ENCODE data around the gene STMN1. TPM values are rescaled to one million over a fixed set of nuclear protein-coding genes. Genes with fewer than 3 reads are reported as not detected.

STMN1 gene
- polyA plus RNA-seq, 1 donor from 2014 or later: 1,950 TPM

DNA sequence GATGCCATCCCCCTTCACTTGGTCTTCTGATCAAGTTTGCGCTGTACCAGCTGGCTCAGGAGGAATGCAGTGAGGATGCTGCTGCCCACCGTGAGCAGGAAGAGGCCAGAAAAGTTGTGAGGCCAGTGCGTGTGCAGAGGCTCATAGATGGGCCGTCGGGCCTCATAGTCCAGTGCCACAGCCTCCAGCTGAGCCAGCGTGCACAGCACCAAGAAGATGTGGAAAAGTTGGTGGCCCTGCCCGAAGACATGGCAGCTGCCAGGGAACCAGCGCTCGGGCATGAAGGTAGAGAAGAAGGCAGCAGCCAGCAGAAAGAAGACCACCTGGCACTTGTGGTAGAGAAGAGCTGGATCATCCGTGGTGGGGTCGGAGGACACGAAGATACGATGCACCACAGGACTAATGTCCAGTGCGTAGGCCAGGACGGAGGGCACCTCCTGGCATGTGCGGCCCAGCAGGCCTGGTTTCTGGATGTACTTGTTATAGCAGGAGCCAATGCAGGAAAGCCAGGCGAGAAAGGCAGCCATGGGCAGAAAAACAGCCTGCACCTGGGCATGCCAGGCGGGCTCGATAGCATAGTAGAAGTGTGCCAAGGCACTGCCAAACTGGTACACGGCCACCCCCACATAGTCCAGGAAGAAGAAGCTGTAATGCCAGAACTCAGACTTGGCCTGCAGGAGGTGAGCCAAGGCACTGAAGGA is 43.3 kb downstream of the STMN1 start:
- H3K36me3 ChIP-seq (ENCODE audit: insufficient read depth, low read length): peaks cover 5% of the 10 kb centered on the region
- peaks cover 8% of the 10 kb centered on the region for H3K27me3 ChIP-seq (ENCODE audit: insufficient read depth, low read depth, low read length)
- H3K79me2 ChIP-seq (replicated peaks; ENCODE audit: insufficient read depth, low read length): no peaks in the 10 kb centered on the region
- no peaks in the 10 kb centered on the region for H3F3A ChIP-seq (ENCODE audit: insufficient read depth, low read length, poor library complexity, severe bottlenecking)
- H3K4me2 ChIP-seq (ENCODE audit: low read length): no peak overlapping the region
- no peak overlapping the region for H3K4me3 ChIP-seq (ENCODE audit: low read length)
- H3K9ac ChIP-seq (ENCODE audit: low read length): no peak overlapping the region
- no peaks in the 10 kb centered on the region for H3K9me3 ChIP-seq (ENCODE audit: low read length)
- no peaks in the 10 kb centered on the region for H4K20me1 ChIP-seq (ENCODE audit: insufficient read depth)
- H3K9me2 ChIP-seq (ENCODE audit: insufficient read depth, low read length): no peaks in the 10 kb centered on the region
- no peak overlapping the region for H3K27ac ChIP-seq (ENCODE audit: low read length)
- TF ChIP-seq POLR2AphosphoS5 (IDR thresholded peaks at IDR 0.05) (no peak), EP300 (conservative IDR thresholded peaks at IDR 0.05; ENCODE audit: poor library complexity, severe bottlenecking) (no peak), SMC3 (conservative IDR thresholded peaks at IDR 0.05; ENCODE audit: poor library complexity) (no peak), TAF1 (IDR thresholded peaks at IDR 0.05; ENCODE audit: low read depth) (no peak)
- TF ChIP-seq, protein P1, sequence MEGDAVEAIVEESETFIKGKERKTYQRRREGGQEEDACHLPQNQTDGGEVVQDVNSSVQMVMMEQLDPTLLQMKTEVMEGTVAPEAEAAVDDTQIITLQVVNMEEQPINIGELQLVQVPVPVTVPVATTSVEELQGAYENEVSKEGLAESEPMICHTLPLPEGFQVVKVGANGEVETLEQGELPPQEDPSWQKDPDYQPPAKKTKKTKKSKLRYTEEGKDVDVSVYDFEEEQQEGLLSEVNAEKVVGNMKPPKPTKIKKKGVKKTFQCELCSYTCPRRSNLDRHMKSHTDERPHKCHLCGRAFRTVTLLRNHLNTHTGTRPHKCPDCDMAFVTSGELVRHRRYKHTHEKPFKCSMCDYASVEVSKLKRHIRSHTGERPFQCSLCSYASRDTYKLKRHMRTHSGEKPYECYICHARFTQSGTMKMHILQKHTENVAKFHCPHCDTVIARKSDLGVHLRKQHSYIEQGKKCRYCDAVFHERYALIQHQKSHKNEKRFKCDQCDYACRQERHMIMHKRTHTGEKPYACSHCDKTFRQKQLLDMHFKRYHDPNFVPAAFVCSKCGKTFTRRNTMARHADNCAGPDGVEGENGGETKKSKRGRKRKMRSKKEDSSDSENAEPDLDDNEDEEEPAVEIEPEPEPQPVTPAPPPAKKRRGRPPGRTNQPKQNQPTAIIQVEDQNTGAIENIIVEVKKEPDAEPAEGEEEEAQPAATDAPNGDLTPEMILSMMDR (IDR thresholded peaks at IDR 0.05; ENCODE audit: poor library complexity, severe bottlenecking): no peak
- TF ChIP-seq, protein P2, sequence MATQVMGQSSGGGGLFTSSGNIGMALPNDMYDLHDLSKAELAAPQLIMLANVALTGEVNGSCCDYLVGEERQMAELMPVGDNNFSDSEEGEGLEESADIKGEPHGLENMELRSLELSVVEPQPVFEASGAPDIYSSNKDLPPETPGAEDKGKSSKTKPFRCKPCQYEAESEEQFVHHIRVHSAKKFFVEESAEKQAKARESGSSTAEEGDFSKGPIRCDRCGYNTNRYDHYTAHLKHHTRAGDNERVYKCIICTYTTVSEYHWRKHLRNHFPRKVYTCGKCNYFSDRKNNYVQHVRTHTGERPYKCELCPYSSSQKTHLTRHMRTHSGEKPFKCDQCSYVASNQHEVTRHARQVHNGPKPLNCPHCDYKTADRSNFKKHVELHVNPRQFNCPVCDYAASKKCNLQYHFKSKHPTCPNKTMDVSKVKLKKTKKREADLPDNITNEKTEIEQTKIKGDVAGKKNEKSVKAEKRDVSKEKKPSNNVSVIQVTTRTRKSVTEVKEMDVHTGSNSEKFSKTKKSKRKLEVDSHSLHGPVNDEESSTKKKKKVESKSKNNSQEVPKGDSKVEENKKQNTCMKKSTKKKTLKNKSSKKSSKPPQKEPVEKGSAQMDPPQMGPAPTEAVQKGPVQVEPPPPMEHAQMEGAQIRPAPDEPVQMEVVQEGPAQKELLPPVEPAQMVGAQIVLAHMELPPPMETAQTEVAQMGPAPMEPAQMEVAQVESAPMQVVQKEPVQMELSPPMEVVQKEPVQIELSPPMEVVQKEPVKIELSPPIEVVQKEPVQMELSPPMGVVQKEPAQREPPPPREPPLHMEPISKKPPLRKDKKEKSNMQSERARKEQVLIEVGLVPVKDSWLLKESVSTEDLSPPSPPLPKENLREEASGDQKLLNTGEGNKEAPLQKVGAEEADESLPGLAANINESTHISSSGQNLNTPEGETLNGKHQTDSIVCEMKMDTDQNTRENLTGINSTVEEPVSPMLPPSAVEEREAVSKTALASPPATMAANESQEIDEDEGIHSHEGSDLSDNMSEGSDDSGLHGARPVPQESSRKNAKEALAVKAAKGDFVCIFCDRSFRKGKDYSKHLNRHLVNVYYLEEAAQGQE (IDR thresholded peaks at IDR 0.05; ENCODE audit: borderline replicate concordance): no peak
- H2AFZ ChIP-seq (ENCODE audit: low read depth, low read length): no peak overlapping the region

DNA sequence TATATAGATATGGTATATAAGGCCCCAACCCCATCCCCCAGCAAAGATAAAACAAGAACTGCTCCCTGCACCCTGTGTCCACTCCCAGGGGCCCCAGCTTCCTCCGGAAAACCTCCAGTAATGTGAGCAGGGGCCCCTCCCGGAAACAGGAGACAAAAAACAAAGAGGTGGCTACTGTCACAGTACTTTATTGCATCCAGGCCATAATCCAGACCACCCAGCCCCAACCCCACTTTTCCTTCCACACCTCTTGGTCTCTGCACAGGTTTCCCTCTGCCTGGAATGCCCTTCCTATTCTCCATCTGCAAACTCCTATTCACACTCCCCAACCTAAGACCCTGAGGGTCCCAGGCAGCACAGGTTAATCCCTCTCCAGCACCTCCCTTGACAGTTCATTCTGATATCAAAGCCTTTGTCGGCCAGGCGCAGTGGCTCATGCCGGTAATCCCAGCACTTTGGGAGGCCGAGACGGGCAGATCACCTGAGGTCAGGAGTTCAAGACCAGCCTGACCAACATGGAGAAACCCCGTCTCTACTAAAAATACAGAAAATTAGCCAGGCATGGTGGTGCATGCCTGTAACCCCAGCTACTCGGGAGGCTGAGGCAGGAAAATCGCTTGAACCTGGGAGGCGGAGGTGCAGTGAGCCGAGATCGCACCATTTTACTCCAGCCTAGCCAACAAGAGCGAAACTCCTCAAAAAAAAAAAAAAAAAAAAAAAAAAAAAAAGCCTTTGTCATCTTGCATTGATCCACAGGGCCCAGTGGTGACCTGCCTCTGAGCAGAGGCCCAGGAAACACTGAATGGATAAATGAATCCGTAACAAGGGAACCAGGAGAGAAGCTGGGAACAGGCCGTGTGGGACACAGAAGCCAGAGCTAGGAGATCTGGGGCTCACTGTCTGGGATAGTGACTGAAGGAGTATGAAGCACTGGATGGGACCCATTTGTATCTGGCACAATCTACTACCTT is 44.6 kb downstream of the STMN1 start:
- Histone ChIP-seq H3K27me3 (ENCODE audit: insufficient read depth, low read depth, low read length) (peaks cover 8% of the 10 kb centered on the region), H3K9me3 (ENCODE audit: low read length) (no peaks in the 10 kb centered on the region), H3K36me3 (ENCODE audit: insufficient read depth, low read length) (peaks cover 5% of the 10 kb centered on the region), H3K9ac (ENCODE audit: low read length) (no peak overlapping the region), H3F3A (ENCODE audit: insufficient read depth, low read length, poor library complexity, severe bottlenecking) (no peaks in the 10 kb centered on the region), H3K79me2 (replicated peaks; ENCODE audit: insufficient read depth, low read length) (no peaks in the 10 kb centered on the region), H3K4me3 (ENCODE audit: low read length) (no peak overlapping the region), H3K9me2 (ENCODE audit: insufficient read depth, low read length) (no peaks in the 10 kb centered on the region), H4K20me1 (ENCODE audit: insufficient read depth) (no peaks in the 10 kb centered on the region), H3K27ac (ENCODE audit: low read length) (no peak overlapping the region), H3K4me2 (ENCODE audit: low read length) (no peak overlapping the region), H2AFZ (ENCODE audit: low read depth, low read length) (no peak overlapping the region)
- no peak for TF ChIP-seq MXI1 (conservative IDR thresholded peaks at IDR 0.05; ENCODE audit: poor library complexity, severe bottlenecking)
- no peak for TF ChIP-seq RAD21 (conservative IDR thresholded peaks at IDR 0.05)
- TF ChIP-seq SMC3 (conservative IDR thresholded peaks at IDR 0.05; ENCODE audit: poor library complexity): no peak
- no peak for TF ChIP-seq TAF1 (IDR thresholded peaks at IDR 0.05; ENCODE audit: low read depth)
- TF ChIP-seq POLR2AphosphoS5 (IDR thresholded peaks at IDR 0.05): no peak
- TF ChIP-seq, protein P2 (IDR thresholded peaks at IDR 0.05; ENCODE audit: borderline replicate concordance): no peak
- no peak for TF ChIP-seq EP300 (conservative IDR thresholded peaks at IDR 0.05; ENCODE audit: poor library complexity, severe bottlenecking)
- TF ChIP-seq, protein P1 (IDR thresholded peaks at IDR 0.05; ENCODE audit: poor library complexity, severe bottlenecking): no peak
- no peak for TF ChIP-seq EZH2 (IDR thresholded peaks at IDR 0.05; ENCODE audit: borderline replicate concordance, insufficient read depth, low read length, poor library complexity, severe bottlenecking)
